Measurements from ENCODE around the gene CD74.

The CD74 gene

GRCh38 chr5:150397146-150397781 lies 15.4 kb downstream of the CD74 start:
- no peak for TF ChIP-seq CTCF (conservative IDR thresholded peaks at IDR 0.05; ENCODE audit: control insufficient read depth, insufficient read depth, low read depth, low read length)
- DNase-seq (ENCODE audit: low read depth): peak; percentile 46
- H3K4me3 ChIP-seq (ENCODE audit: control insufficient read depth, low read depth, low read length): no peak overlapping the region

- H3K4me3 ChIP-seq (ENCODE audit: control insufficient read depth, low read depth, low read length): no peak overlapping the region
- no peak for DNase-seq (ENCODE audit: low read depth)
- TF ChIP-seq CTCF (conservative IDR thresholded peaks at IDR 0.05; ENCODE audit: control insufficient read depth, insufficient read depth, low read depth, low read length): no peak
These were observed 16.4 kb downstream of the CD74 start for GRCh38 chr5:150396267-150396666.

- TF ChIP-seq CTCF (conservative IDR thresholded peaks at IDR 0.05; ENCODE audit: control insufficient read depth, insufficient read depth, low read depth, low read length): no peak
- no peak overlapping the region for H3K4me3 ChIP-seq (ENCODE audit: control insufficient read depth, low read depth, low read length)
- DNase-seq (ENCODE audit: low read depth): no peak
These were observed 17.1 kb downstream of the CD74 start for GRCh38 chr5:150395688-150395975.

GRCh38 chr5:150394912-150395687 lies 17.6 kb downstream of the CD74 start:
- DNase-seq (ENCODE audit: low read depth): no peak
- no peak for TF ChIP-seq CTCF (conservative IDR thresholded peaks at IDR 0.05; ENCODE audit: control insufficient read depth, insufficient read depth, low read depth, low read length)
- no peak overlapping the region for H3K4me3 ChIP-seq (ENCODE audit: control insufficient read depth, low read depth, low read length)

- DNase-seq (ENCODE audit: low read depth): no peak
- H3K4me3 ChIP-seq (ENCODE audit: control insufficient read depth, low read depth, low read length): no peak overlapping the region
- TF ChIP-seq CTCF (conservative IDR thresholded peaks at IDR 0.05; ENCODE audit: control insufficient read depth, insufficient read depth, low read depth, low read length): no peak
These were observed 18.6 kb downstream of the CD74 start for GRCh38 chr5:150394131-150394530.

GRCh38 chr5:150393096-150393645 lies 19.5 kb downstream of the CD74 start:
- TF ChIP-seq CTCF (conservative IDR thresholded peaks at IDR 0.05; ENCODE audit: control insufficient read depth, insufficient read depth, low read depth, low read length): no peak
- no peak for DNase-seq (ENCODE audit: low read depth)
- no peak overlapping the region for H3K4me3 ChIP-seq (ENCODE audit: control insufficient read depth, low read depth, low read length)

Data from fibroblast of mammary gland (primary cell).